Measurements from ENCODE around the gene NUDT6. TPM values are rescaled to one million over a fixed set of nuclear protein-coding genes. Genes with fewer than 3 reads are reported as not detected.
"Not testable (repeated sequence)": the region's sequence is repeated elsewhere in the genome, so short reads cannot be mapped to it uniquely, and the experiment has no call there.

Gene NUDT6
- total RNA-seq, 4 donors from 2014 or later, result 3.0 to 6.5 (median 5.6) TPM

GRCh38 chr4:122847931-122848330 is 74.5 kb downstream of the NUDT6 start:
- no peak for DNase-seq (ENCODE audit: extremely low spot score)
- H3K9me3 ChIP-seq, result no peaks in the 10 kb centered on the region
- 91% methylated on average over 1 of the region's 1 CpG for WGBS
- no peaks in the 10 kb centered on the region for H3K27me3 ChIP-seq
- H3K4me1 ChIP-seq, result peaks cover 4 to 14% (median 8%) of the 10 kb centered on the region in 4 donors
- intact Hi-C loops (cut with DNase I), result no loop called here
- no peaks in the 10 kb centered on the region for H3K36me3 ChIP-seq
- TF ChIP-seq, protein P1, sequence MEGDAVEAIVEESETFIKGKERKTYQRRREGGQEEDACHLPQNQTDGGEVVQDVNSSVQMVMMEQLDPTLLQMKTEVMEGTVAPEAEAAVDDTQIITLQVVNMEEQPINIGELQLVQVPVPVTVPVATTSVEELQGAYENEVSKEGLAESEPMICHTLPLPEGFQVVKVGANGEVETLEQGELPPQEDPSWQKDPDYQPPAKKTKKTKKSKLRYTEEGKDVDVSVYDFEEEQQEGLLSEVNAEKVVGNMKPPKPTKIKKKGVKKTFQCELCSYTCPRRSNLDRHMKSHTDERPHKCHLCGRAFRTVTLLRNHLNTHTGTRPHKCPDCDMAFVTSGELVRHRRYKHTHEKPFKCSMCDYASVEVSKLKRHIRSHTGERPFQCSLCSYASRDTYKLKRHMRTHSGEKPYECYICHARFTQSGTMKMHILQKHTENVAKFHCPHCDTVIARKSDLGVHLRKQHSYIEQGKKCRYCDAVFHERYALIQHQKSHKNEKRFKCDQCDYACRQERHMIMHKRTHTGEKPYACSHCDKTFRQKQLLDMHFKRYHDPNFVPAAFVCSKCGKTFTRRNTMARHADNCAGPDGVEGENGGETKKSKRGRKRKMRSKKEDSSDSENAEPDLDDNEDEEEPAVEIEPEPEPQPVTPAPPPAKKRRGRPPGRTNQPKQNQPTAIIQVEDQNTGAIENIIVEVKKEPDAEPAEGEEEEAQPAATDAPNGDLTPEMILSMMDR (IDR thresholded peaks at IDR 0.05), result no peak
- no peak for TF ChIP-seq EP300 (IDR thresholded peaks at IDR 0.05)
- TF ChIP-seq POLR2A (IDR thresholded peaks at IDR 0.05; ENCODE audit: low read depth), result no peak
- H3K27ac ChIP-seq (replicated peaks in 1 of 4), result no peak overlapping the region
- H3K4me3 ChIP-seq, result no peak overlapping the region

DNA sequence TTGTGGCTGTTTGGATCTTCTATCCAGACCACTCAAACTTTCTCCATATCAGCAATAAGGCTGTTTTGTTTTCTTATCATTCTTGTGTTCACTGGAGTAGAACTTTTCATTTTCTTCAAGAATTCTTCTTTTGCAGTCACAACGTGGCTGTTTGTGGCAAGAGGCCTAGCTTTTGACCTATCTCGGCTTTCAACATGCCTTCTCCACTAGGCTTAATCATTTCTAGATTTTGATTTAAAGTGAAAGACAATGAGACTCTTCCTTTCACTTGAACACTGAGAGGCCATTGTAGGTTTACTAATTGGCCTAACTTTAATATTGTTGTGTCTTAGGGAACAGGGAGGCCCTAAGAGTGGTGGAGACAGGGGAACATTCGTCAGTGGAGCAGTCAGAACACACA is 76.6 kb downstream of the NUDT6 start:
- Histone ChIP-seq H3K4me3 (no peak overlapping the region), H3K36me3 (no peaks in the 10 kb centered on the region), H3K27me3 (no peaks in the 10 kb centered on the region), H3K4me1 (peaks cover 23 to 32% (median 26%) of the 10 kb centered on the region in 4 donors), H3K9me3 (no peaks in the 10 kb centered on the region), H3K27ac (replicated peaks in 1 of 4) (no peak overlapping the region)
- no peak for TF ChIP-seq EP300 (IDR thresholded peaks at IDR 0.05)
- TF ChIP-seq POLR2AphosphoS5 (IDR thresholded peaks at IDR 0.05), result no peak
- TF ChIP-seq, protein P1 (IDR thresholded peaks at IDR 0.05), result no peak
- intact Hi-C loops (cut with DNase I), result no loop called here
- DNase-seq (ENCODE audit: extremely low spot score), result no peak
- 88% methylated on average over 3 of the region's 3 CpGs for WGBS

GRCh38 chr4:122845066-122845465 is 77.3 kb downstream of the NUDT6 start:
- Histone ChIP-seq H3K4me3 (no peak overlapping the region), H3K9me3 (no peaks in the 10 kb centered on the region), H3K27me3 (no peaks in the 10 kb centered on the region), H3K36me3 (no peaks in the 10 kb centered on the region), H3K4me1 (peaks cover 27 to 39% (median 33%) of the 10 kb centered on the region in 4 donors), H3K27ac (replicated peaks in 1 of 4) (no peak overlapping the region)
- TF ChIP-seq, protein P1 (IDR thresholded peaks at IDR 0.05), result no peak
- TF ChIP-seq POLR2A (IDR thresholded peaks at IDR 0.05; ENCODE audit: low read depth), result no peak
- no peak for TF ChIP-seq EP300 (IDR thresholded peaks at IDR 0.05)
- no peak for TF ChIP-seq POLR2AphosphoS5 (IDR thresholded peaks at IDR 0.05)
- 88% methylated on average over 3 of the region's 3 CpGs for WGBS
- no peak for DNase-seq (ENCODE audit: extremely low spot score)
- intact Hi-C loops (cut with DNase I), result no loop called here

DNA sequence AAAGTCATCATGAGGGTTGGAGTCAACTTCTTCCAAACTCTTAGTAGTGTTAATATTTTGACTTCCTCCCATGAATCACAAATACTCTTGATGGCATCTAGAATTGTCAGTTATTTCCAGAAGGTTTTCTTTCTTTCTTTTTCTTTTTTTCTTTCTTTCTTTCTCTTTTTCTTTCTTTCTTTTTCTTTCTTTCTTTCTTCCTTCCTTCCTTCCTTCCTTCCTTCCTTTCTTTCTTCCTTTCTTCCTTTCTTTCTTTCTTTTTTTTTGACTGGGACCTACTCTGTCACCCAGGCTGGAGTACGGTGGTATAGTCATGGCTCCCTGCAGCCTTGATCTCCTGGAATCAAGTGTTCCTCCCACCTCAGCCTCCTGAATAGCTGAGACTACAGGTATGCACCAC is 78.0 kb downstream of the NUDT6 start:
- H3K27me3 ChIP-seq; DNase-seq (ENCODE audit: extremely low spot score); H3K36me3 ChIP-seq; H3K4me3 ChIP-seq; H3K9me3 ChIP-seq; intact Hi-C loops (cut with DNase I); H3K27ac ChIP-seq (replicated peaks in 1 of 4): not testable (repeated sequence)
- 100% methylated on average over 1 of the region's 1 CpG for WGBS
- H3K4me1 ChIP-seq, result peaks cover 27 to 45% (median 37%) of the 10 kb centered on the region in 4 donors

DNA sequence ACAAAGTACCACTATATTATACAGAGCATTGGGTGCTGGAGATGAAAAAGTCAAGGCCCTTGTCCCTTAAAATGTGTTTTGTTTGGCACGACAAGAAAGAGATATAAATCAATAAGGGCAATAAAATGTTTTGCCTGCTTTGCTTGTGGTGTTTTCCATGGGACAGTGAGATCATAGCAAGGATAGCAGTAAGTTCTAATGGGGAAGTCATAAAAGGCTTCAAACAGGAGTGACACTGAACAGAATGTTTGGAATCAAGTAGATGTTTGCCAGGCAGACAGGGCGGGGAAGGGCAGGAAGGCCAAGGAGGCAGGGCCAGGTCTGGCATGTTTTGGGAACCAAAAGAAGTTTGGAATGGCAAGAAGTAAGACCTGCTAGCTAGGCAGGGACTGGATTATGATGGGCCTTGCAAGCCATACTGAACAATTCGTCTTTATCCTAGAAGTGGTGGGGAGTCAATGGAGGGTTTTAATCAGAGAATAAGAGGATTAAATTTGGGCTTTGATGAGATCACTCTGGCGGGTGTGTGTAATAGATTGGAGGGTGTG is 79.3 kb downstream of the NUDT6 start:
- WGBS, result 85% methylated on average over 4 of the region's 4 CpGs
- peaks cover 0 to 6% (median 0%) of the 10 kb centered on the region in 4 donors for H3K36me3 ChIP-seq
- H3K27ac ChIP-seq (replicated peaks in 1 of 4), result peak overlapping the region in 3 of 4 donors; percentile 8 to 50 (median 49)
- intact Hi-C loops (cut with DNase I), result no loop called here
- no peak overlapping the region for H3K4me3 ChIP-seq
- H3K9me3 ChIP-seq, result no peaks in the 10 kb centered on the region
- H3K27me3 ChIP-seq, result no peaks in the 10 kb centered on the region
- H3K4me1 ChIP-seq, result peaks cover 27 to 53% (median 48%) of the 10 kb centered on the region in 4 donors
- TF ChIP-seq POLR2AphosphoS5 (IDR thresholded peaks at IDR 0.05) (peak in 1 of 2 donors; percentile 48), EP300 (IDR thresholded peaks at IDR 0.05) (no peak), POLR2A (IDR thresholded peaks at IDR 0.05; ENCODE audit: low read depth) (no peak)
- TF ChIP-seq, protein P1 (IDR thresholded peaks at IDR 0.05), result no peak
- no peak for DNase-seq (ENCODE audit: extremely low spot score)

Other genes starting within 250 kb of the NUDT6 start
- 1 to 10 TPM; 3.0 to 5.7 (median 4.0) TPM for gene BBS12, start 189.9 kb downstream of the NUDT6 start, total RNA-seq
- 10 to 100 TPM; 27.0 to 46.4 (median 32.1) TPM for gene FGF2, start 95.8 kb downstream of the NUDT6 start, total RNA-seq

Data from esophagus muscularis mucosa (tissue), 4 donors.